ENCODE measurements around the gene SDC4.

The SDC4 gene

DNA sequence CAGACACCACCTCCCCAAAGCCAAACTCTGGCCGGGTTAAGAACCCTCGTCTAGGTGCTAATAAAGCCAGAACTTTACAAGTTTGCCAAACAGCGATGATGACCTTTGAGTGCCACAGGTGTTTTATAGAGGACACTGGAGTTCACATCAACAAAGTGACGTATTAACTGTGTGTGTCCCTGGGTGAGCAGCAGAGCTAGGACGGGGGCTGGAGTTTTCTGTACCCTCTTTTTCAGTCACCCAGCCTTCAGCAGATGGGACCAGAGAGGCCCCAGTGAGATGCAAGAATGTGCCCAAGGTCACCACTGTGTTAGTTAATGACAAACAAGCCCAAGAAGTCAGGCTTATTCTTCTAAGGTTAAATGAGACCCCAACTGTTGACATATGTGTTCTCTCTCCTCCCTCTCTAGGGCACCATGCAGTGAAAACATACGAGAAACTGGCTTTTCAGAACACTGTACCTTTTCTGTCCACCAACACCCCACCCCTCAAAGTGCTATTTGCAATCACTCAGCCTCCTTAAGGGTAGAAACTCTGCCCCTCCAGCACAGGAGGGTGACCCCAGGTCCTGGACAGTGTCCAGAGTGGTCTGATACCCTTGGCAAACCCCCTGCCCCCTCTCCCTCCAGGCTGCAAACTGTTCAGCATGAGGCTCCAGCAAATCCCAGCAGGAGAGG, 5.2 kb downstream of the SDC4 start:
- no peak for FAIRE-seq

DNA sequence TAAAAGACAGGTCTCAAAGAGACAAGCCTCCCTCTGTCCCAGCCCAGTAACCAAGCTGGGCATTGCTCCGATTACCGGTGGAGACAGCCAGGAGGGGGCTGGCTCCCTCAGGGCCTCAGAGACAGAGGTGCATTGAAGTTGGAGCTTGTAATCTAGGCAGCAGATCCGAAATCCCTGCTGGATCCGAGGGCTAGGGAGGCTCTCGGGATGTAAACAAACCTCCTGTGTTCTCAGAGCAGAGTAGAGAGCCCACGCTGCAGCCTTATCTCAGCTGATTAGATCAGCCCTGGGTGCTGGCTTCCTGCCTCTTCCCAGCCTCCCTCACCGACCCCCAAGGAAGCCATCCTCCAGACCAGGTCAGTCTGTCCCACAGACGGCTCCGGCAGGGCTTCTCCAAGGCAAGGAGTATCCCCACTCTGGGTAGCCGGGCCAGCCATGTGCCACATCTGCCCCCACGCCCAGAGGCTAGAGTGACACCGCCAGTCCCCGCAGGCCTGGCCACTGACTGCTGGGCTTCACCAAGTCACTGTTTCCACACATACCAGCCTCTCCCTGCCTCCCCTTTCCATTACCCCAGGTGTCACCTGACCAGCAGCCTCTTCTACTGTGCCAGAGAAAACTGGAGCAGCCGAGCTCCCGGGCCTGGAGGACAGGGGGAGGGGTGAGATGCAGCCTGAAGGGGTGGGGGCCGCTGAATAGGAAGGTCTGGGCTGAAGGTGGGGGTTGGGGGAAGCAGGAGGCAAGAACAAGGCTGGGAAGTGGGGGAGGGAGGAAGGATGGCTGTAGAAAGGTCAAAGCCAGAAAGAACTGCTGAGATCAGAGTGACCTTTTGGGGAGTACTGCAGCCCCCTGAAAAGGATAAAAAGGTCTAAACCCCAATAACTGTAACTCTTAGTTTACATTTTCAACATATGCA, 6.0 kb downstream of the SDC4 start:
- FAIRE-seq = no peak

DNA sequence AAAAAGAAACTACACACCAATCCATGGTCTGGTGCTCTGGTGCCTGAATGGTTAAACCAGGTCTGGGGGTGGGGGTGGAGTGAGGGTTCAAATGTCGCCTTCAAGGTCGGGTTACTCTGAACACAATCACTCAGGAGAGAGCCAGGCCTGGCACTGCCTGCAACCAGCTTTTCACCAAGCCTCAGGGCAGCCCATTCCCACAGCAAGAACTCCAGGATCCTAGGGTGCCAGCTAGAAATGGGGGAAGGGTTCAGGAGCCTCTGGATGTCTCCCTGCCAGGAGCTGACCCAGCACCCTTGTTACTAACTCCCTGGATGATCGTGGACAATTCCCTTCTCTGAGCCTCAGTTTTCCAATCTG, 6.7 kb downstream of the SDC4 start:
- no peak for FAIRE-seq

DNA sequence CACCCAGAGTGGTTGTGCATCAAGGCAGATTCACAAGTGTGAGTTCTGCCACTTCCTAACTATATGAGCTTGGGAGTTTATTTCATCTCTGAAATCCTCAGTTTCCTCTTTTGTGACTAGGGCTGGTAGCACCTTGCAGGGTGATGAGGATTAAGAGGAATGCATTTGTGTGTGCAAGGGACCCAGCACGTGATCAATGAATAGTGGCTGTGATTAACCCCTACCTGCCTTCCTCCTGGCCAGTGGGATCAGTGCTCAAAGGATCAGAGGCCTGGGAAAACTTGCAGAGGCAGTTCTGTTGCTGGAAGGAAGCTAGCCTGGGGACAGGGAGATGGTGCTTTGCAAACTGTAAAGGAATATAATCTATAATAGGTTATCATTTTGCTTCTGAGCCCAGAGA, 7.3 kb downstream of the SDC4 start:
- FAIRE-seq = no peak

DNA sequence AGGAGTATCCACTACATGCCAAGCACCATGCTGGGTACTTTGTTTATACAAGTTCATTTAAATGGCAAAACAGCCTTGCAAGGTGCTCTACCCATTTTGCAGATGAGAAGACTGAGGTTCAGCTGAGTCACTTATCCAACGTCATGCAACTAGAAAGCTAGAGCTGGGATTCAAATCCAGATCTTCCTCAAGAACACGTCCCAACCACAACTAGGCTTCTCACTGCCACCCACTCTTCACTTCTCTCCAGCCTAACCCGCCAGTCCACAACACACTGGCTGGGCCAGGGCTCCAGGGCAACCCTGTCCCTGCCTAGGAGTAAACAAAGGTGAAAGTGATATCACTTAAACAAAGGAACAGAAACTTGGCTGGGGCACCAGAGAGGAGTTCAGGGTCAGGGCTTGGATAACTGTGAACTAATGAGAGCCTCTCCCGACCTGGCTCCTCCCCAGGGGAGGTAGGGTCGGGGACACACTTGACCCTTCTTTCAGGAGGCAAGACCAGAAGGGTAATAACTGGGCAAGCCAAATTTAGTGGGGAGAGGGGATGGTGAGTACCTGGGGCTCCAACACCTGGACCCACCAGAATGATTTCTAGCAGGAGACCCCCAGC, 7.9 kb downstream of the SDC4 start:
- FAIRE-seq = no peak

DNA sequence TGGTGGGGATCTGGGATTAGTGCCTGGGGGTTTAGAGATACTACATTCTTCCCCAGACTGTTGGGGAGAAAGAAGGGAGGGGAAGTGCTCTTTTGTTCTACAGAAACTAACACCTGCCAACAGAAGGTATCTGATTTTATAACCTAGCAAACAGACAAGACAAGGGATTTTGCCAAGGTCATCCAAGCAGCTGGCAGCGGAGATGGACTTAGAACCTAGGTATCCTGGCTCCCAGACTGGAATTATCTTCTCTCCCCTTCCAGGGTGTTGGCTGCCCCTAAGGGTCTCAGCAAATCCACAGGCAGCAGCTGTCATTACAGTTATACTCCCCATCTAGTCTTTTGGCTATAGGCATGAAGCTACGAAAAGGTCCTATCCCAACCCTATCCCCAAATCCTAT, 8.4 kb downstream of the SDC4 start:
- no peak for FAIRE-seq

DNA sequence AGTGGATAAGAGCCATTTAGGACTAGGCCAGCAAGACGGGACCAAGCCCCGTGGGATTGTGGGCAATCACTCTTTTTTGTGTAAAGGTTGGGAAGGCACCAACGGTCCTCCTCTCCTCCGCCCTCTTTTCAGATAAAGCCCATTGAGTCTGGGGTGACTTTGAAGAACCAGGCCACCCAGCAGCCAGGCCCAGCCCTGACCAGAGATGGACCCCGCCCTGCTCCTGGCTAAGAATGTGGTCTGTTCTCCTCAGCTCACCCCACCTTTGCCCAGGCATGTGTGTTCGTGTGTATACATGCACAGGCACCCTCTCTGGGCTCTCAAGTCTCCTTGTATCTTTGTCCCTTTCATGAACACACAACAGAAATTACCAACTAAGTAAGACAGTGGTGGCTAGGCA, 9.1 kb downstream of the SDC4 start:
- no peak for FAIRE-seq

DNA sequence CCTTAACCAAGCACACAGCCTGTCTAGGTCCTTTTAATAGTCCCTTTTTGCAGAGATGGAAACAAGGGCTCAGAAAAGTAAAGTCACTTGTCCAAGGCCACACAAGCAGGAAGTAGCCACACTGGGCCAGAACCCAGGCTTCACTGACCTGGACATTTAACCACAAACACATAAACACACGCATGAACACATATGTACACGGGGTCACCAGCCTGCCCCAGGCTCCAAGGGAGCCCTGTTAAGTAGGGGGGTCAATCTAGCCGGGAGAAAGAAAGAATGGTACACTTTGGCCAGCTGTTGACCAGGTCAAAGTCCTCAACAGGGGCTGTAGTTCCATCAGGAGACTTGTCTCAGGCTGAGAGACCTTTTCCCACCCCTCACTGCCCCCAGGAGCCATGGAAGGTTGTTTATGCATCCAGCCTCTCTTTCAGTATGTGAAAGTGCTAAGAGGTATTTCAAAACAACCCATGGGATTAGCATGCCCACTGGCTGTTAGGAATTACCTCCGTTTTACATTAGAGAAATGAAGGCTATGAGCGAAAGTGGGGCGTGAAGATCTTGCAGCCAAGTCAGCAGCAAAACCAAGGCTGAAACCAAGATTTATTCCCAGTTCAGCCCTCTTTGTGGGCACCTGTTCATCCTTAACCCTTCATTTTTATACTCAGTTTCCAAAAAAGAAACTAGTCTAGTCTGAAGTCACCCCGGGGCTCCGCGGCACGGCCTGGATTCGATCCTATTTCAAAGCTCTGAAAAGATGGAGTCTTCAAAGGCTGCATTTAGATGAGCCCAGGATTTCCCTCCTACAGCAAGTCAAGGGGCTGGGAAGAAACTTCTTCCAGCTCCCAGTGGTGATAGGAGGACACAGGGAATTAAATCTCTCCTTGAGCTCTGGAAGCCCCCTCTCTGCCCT, 9.8 kb downstream of the SDC4 start:
- no peak for FAIRE-seq

DNA sequence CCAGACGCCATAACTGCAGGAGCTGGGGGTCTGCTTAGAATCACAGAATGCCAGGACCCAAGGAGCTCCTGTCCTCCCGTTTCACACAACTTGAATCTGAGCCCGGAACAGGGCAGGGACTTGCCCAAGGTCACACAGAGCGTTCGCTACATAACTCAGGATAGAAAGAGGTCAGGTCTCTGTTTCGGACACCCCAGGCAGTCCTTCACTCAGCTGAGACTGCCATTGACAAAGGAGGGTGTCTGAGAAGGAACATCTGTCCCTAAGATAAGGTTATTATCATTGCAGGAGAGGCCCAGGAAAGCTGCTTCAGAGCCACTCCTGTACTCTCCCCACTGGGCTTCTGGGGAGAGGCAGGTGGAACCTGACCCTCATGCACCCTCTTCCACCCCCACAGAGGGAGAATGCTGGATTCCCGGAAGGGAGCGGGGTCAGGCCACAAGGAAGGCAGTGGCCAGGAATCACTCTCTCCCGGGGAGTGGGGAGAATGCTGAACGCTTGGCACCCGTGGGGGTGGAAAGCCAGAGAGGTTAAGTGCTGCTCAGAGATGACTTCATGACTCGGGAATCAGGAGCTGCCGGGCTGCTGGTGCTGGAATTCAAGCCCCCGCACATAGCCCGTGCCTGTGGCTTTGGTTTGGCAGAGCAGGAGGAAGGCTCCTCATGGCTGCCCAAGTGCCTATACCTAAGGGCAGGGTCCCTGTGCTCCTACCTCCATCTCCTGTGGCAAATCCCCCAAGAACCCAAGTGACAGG, 10.7 kb downstream of the SDC4 start:
- FAIRE-seq = no peak

DNA sequence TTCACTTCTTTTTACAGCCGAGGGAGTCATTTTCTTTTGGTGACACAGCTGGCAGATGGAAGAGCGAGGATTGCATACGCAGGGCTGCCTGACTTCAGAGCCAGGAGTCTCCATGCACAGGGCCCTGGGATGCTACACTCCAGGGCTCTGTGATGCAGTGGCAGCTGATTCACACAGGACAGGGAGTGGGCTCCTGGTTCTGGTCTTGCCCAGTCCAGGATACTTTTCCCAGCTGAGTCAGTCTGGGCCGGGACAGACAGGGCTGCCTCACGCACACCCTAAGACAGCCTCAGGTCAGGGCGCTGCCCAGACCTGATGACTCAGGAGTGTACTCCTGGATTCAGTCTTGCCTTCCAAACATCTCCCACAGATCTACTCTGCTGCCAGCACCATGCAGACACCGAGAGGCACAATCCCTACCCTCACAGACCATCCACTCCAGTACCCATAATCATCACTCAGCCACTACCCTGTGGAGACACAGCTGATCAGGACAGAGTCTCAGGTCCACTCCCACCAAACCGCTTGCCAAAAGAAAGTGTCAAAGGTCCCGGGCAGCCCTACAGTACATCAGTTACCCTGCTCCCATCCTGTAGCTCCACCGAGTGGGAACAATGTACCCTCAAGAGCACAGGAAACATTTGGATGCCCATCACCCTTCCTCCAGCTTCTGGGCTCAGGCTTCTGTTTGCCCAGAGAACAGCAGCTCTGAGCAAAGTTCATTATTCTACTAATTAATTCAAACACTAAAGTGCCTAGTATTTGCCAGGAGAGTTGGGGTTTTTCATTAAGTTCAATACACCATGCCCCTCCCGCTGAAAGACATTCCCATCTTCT, 11.5 kb downstream of the SDC4 start:
- FAIRE-seq = no peak

DNA sequence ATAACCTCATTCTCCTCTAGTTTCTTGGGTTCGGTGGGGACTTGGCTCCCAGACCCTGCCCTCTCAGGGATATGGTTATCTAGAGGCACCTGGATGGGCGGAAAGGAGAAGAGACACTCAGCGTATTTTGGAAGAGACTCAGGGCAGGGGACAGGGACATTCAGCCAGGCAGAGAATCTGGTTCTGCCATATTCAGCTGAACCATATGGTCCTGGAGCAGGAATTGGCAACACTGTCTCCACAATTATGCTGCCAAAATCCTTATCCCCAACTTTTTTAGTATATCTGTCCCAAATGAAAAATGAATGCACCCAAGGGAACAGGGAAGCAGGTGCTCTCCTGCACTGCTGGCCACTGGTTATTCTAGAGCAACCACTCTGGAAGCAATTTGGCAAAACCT, 17.7 kb downstream of the SDC4 start:
- FAIRE-seq = no peak

DNA sequence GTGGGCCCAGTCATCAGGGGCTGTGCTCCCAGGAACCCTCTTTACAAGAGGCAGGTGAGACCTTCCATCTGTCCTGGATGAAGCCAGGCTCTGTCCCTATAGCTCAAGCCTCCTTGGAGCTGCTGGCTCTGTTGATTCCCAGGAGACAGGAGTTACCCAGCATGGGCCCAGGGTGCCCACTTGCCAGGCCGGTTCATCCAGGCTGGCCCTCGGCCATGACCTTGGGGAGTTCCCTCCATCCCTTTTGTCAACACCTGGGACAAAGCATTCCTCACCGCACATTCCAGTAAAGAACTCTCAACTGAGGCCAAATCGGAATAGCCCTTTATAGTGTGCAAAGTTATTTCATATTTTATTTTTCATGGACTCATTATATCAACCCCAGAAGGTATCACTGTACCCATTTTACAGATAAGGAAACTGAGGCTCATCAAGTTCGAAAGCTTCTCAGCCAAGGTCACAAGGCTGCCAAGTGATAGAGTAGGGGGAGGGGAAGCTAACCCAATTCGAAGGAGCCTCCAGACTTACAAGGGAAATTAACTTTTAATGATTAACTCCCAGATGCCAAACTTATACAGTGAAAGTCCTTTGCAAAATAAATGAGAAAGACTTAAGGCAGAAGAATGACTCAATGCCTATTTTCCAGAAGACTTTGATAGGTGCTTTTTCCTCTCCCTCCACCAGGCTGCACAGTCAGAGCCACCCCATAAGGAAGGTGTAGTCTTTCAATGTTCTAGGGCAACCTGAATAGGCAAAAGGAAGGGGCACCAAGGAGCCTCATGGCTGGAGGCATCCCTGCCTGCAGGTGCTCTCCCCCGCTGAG, 18.5 kb downstream of the SDC4 start:
- FAIRE-seq = no peak

DNA sequence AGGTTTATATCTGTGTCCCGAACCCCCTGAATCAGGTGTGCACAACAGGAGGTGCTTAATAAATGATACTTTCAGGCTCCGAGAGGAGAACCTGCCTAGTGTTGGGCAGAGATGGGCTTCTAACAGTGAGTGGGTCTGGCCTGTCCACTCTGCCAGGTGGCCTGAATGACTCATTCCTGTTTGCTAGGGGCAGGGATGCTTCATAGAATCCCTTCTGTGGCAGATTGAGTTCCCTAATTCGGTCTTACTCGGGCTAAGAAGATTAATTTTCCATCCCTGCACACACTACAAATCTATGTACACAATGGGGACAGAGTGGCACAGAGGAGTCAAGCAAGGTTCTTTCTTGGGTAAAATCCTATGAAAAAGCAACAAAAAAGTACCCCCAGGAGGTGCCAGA, 19.8 kb downstream of the SDC4 start:
- no peak for FAIRE-seq

DNA sequence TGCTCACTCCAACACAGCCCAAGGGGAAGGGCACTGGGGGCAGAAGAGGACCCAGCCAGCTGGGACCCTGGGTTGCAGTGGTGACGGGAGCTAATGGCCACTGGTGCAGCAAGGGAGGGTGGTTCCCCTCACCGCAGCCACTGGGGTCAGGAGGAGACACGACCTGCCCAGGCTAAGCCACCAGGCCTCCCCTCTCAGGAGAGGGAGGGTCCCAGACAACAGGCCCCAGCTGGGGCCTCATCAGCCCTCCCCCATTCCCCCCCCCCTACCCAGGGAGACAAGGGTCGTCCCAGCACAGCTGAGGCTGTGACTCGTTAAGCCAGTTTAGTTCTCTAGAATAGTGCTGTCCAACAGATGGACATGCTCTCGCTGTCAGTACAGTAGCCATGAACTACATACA, 22.9 kb downstream of the SDC4 start:
- no peak for FAIRE-seq

DNA sequence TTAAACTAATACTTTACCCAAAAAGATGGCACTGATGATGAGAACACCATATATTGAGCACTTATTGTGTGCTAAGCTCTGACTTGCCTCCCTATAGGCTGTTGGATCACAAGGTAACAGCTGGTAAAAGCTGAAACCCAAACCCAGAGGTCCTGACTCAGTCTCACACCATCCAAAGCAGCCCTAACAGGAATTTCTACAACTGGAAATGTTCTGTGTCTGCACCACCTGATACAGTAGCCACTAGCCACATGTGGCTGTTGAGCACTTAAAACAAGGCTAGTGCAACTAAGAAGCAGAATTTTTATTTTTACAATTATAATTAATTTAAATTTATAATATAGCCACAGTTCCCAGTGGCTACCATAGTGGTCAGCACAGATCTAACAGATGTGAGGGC, 24.5 kb downstream of the SDC4 start:
- FAIRE-seq = no peak

DNA sequence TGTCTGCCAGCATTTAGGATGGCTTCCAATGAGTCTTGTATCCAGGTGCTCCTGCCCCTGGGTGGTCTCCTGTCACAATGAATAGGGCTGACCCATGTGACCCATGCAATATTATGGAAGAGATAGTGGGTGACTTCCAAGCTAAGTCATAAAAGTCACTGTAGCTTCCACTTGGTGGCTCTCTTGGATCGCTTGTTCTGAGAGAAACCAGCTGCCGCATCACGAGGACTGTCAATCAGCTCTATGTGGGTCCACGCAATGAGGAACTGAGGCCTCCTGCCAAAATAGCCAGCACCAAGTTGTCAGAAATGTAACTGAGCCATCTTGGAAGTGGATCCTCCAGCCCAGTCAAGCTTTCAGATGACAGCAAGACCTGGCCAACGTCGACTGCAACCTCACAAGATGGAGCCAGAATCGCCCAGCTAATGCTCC, 25.3 kb downstream of the SDC4 start:
- no peak for FAIRE-seq

DNA sequence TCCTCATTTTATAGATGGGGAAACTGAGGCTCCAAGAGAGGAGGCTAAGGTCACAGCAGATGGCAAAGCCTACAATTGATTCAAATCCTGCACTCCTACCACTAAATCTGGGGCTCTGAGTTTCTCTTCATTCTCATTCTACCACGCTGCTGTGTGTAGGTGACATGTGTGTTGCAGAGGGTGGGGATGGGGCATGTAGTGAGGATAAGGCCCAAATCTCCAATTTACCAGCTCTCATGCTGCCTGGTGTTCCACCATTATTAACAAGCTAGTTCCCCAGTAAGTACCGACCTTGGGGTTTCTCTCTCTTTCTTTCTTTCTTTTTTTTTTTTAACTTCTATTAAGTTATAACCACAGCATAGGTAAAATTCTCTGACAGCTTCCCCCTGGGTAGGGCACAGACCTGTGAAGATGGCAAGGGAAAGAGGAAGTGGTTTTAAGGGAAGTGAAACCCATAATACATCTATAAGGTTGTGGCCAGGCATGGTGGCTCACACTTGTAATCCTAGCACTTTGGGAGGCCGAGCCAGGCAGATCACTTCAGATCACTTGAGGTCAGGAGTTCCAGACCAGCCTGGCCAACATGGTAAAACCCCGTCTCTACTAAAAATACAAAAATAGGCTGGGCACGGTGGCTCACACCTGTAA, 27.2 kb downstream of the SDC4 start:
- FAIRE-seq = no peak

DNA sequence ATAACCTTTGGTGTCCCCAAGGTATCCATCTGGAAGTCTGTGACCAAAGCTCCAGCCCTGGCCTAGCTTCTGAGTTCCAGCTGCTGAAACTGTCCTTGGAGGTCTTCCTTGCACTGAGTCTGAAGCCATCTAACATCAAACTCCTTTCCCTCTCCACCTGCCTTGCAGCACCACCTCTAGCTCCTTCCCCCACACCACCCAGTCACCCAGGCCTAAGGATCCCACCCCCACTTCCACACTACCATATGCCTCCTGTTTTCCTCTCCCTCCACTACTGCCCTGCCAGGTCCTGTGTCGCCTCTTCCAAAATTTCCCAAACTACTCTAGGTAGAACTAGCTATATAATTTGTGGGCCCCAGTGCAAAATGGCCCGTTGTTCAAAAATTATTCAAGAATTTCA, 29.3 kb downstream of the SDC4 start:
- no peak for FAIRE-seq

DNA sequence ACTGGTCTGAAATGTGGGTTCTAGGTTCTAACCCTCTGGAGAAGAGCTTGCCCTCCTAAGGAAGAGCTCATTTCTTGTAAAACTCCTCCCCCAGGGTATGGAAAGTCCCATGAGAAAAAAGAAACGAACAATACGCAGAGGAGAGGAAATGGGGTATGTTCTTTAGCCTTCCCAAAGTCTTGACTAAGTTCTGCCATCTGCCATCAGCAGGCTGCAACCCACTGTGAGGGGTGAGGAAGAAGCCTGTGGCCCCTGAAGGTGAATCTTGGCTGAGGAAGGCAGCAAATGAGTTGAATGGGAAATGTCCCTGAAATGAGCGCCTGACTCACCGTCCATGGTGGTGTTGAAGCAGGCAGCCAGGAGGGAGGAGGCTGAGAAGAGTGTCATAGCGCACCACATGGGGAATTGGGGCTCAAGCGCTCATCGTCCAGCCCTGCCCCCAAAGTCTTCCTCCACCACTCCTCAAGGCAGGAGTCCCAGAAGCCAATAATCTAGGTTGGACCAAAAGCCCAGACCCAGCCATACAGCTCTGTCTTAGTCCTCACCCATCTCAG, 29.8 kb downstream of the SDC4 start:
- no peak for FAIRE-seq

DNA sequence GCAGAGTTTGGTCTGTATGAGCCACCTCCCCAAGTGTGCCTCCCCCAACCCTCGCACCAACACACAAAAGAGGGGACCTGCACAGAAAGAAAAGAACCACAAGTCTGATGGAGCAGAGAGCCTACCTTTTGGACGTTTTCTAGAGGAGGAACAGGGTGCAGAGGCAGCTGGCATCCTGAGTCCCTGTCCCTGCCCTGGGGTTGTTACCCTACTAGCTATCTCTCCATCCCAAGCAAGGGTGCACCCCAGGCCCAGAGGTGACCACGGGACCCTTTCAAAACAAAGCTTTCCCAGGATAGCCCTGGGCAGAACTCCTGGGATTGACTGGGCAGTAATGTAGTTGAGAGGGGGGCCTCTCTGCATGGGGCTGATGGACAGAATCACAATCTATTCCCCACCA, 30.4 kb downstream of the SDC4 start:
- FAIRE-seq = no peak
